SK-N-SH (cell line): Measurements from ENCODE around the gene MEGF6.

Experiments
- CTCF ChIP-seq: fragments of 200-600 bp; sonication (generic); IDR thresholded peaks from 2 replicates; pipeline ENCODE4 v1.6.1; 2017; ENCODE audit warnings: antibody characterized with exemption, mild to moderate bottlenecking, moderate library complexity
- EP300 ChIP-seq, 2 experiments: IDR thresholded peaks; 2 replicates each; pipeline versions ENCODE4 v1.4.0 to v1.6.1; 2012; ENCODE audit warnings: borderline replicate concordance in 1 of 2, low read depth in 1 of 2, low read length in 1 of 2
- EZH2phosphoT487 ChIP-seq: fragments of 200-600 bp; sonication (generic); IDR thresholded peaks from 2 replicates; pipeline ENCODE4 v1.6.1; 2017; ENCODE audit warnings: low read depth, mixed run types, mild to moderate bottlenecking, antibody characterized with exemption, moderate library complexity, borderline replicate concordance
- FOSL2 ChIP-seq: IDR thresholded peaks from 2 replicates; pipeline ENCODE4 v1.4.0; 2012; ENCODE audit warnings: low read depth, mild to moderate bottlenecking, moderate library complexity, borderline replicate concordance
- GATA2 ChIP-seq: sonication (generic); formaldehyde crosslinking; IDR thresholded peaks from 2 replicates; pipeline ENCODE4 v1.5.0; 2020; ENCODE audit warnings: mild to moderate bottlenecking, missing genetic modification reagents
- NFIC ChIP-seq: IDR thresholded peaks from 2 replicates; pipeline ENCODE4 v1.4.0; 2012; ENCODE audit warnings: borderline replicate concordance
- SIN3A ChIP-seq: IDR thresholded peaks from 2 replicates; pipeline ENCODE4 v1.6.1; 2012; ENCODE audit warnings: low read depth, mild to moderate bottlenecking, low read length, moderate library complexity, borderline replicate concordance
- TCF12 ChIP-seq: IDR thresholded peaks from 2 replicates; pipeline ENCODE4 v1.4.0; 2012
- YY1 ChIP-seq: IDR thresholded peaks from 2 replicates; pipeline ENCODE4 v1.4.0; 2012; ENCODE audit warnings: low read depth, mild to moderate bottlenecking

GRCh38 chr1:3593745-3594144 is 17.6 kb downstream of the MEGF6 start:
- TF ChIP-seq EZH2phosphoT487 (no peak), SIN3A (no peak), CTCF (no peak), NFIC (no peak), GATA2 (no peak), YY1 (no peak), EP300 (IDR thresholded peaks at IDR 0.05; ENCODE audit: borderline replicate concordance in 1 of 2, low read depth in 1 of 2, low read length in 1 of 2) (no peak), FOSL2 (no peak), TCF12 (no peak)
